IMR-90 (cell line): ENCODE results near the gene ELAVL1. TPM values are rescaled to one million over a fixed set of nuclear protein-coding genes. Genes with fewer than 3 reads are reported as not detected.

Source experiments
- ATAC-seq: fragments of 200-7000 bp; cut with Tn5 transposase; 2 replicates; pipeline ENCODE4 v1.9.1; 2020; ENCODE audit warnings: low read depth, mild to moderate bottlenecking, moderate library complexity
- BruUV-seq: library from RNA; stranded (reverse); fragments of 400-500 nt; replicated peaks from 2 replicates; lab custom pipeline; 2021; lab: Mats Ljungman, UMichigan
- CTCF ChIA-PET: fragments of 300-600 bp; formaldehyde crosslinking; extraction: SDS; loops from one replicate; lab custom pipeline; 2021; ENCODE audit warnings: antibody characterized with exemption; lab: Yijun Ruan, JAX
- POLR2A ChIA-PET: fragments of 300-600 bp; sonication (Branson Sonifier 250); formaldehyde crosslinking; loops from one replicate; lab custom pipeline; 2022; ENCODE audit warnings: antibody characterized with exemption; ENCODE audit not compliant: unreplicated experiment; lab: Charles Lee
- DNase-seq: peaks from one replicate; pipeline ENCODE4 v3.0.0; 2013
- H2AFZ ChIP-seq: replicated peaks from 2 replicates; pipeline ENCODE3; 2013; ENCODE audit warnings: low read length, mild to moderate bottlenecking; ENCODE audit not compliant: poor library complexity
- H2AK5ac ChIP-seq: 2 replicates; pipeline ENCODE4 v1.6.1; 2013; ENCODE audit warnings: low read depth, low read length, inconsistent platforms
- H2AK9ac ChIP-seq: replicated peaks from 2 replicates; pipeline ENCODE3; 2013; ENCODE audit warnings: mild to moderate bottlenecking, low read depth, low read length, moderate library complexity; ENCODE audit not compliant: poor library complexity
- H2BK120ac ChIP-seq: 2 replicates; pipeline ENCODE4 v1.6.1; 2013; ENCODE audit warnings: low read depth, low read length, inconsistent platforms
- H2BK15ac ChIP-seq: 3 replicates; pipeline ENCODE4 v1.6.1; 2013; ENCODE audit warnings: low read depth, low read length, inconsistent platforms
- H2BK20ac ChIP-seq: 2 replicates; pipeline ENCODE4 v1.6.1; 2013; ENCODE audit warnings: low read depth, mild to moderate bottlenecking, inconsistent platforms, low read length, moderate library complexity
- H2BK5ac ChIP-seq: 2 replicates; pipeline ENCODE4 v1.6.1; 2013; ENCODE audit warnings: mild to moderate bottlenecking, low read depth, low read length, inconsistent platforms; ENCODE audit not compliant: poor library complexity, severe bottlenecking
- H3K14ac ChIP-seq: replicated peaks from 2 replicates; pipeline ENCODE4 v1.6.1; 2013; ENCODE audit warnings: low read depth, low read length, inconsistent platforms
- H3K18ac ChIP-seq: 2 replicates; pipeline ENCODE4 v1.6.1; 2013; ENCODE audit warnings: low read depth, low read length, control low read depth
- H3K23ac ChIP-seq: 2 replicates; pipeline ENCODE4 v1.6.1; 2013; ENCODE audit warnings: low read depth, low read length, inconsistent platforms
- H3K27ac ChIP-seq: 2 replicates; pipeline ENCODE4 v1.5.1; 2013; ENCODE audit warnings: mild to moderate bottlenecking, control low read depth, low read length; ENCODE audit not compliant: insufficient read depth
- H3K27me3 ChIP-seq: 2 replicates; pipeline ENCODE4 v1.6.1; 2013; ENCODE audit warnings: low read length; ENCODE audit not compliant: control insufficient read depth, insufficient read depth
- H3K36me3 ChIP-seq: 2 replicates; pipeline ENCODE4 v1.6.1; 2013; ENCODE audit warnings: low read length, mixed read lengths; ENCODE audit not compliant: control insufficient read depth, insufficient read depth
- H3K4ac ChIP-seq: 2 replicates; pipeline ENCODE4 v1.6.1; 2013; ENCODE audit warnings: low read depth, low read length, inconsistent platforms
- H3K4me1 ChIP-seq: 2 replicates; pipeline ENCODE4 v1.6.1; 2013; ENCODE audit warnings: low read length, mixed read lengths; ENCODE audit not compliant: control insufficient read depth, insufficient read depth
- H3K4me2 ChIP-seq: 2 replicates; pipeline ENCODE4 v1.6.1; 2013; ENCODE audit warnings: low read depth, mild to moderate bottlenecking, control low read depth, low read length, moderate library complexity
- H3K4me3 ChIP-seq: 2 replicates; pipeline ENCODE4 v1.5.1; 2013; ENCODE audit warnings: low read depth, mild to moderate bottlenecking, control low read depth, low read length, moderate library complexity; ENCODE audit not compliant: insufficient read depth
- H3K56ac ChIP-seq: 2 replicates; pipeline ENCODE4 v1.6.1; 2013; ENCODE audit warnings: low read length, inconsistent platforms; ENCODE audit not compliant: insufficient read depth; ENCODE audit errors: extremely low read depth
- H3K79me1 ChIP-seq, 2 experiments: 2 replicates each; pipeline ENCODE4 v1.6.1; 2013; ENCODE audit warnings: low read length in 2 of 2, inconsistent platforms in 1 of 2, low read depth in 1 of 2
- H3K9ac ChIP-seq: 2 replicates; pipeline ENCODE4 v1.6.1; 2013; ENCODE audit warnings: low read depth, low read length, control low read depth
- H3K9me1 ChIP-seq: 2 replicates; pipeline ENCODE4 v1.6.1; 2013; ENCODE audit warnings: low read length, inconsistent platforms; ENCODE audit not compliant: insufficient read depth
- H3K9me3 ChIP-seq: 2 replicates; pipeline ENCODE4 v1.6.1; 2013; ENCODE audit warnings: low read length; ENCODE audit not compliant: control insufficient read depth, insufficient read depth
- H4K20me1 ChIP-seq: 2 replicates; pipeline ENCODE4 v1.6.1; 2013; ENCODE audit warnings: low read length, inconsistent platforms; ENCODE audit not compliant: insufficient read depth
- H4K5ac ChIP-seq: 2 replicates; pipeline ENCODE4 v1.6.1; 2013; ENCODE audit warnings: mild to moderate bottlenecking, low read depth, low read length, control low read depth
- H4K8ac ChIP-seq, 2 experiments: 2 replicates each; pipeline ENCODE4 v1.6.1; 2013; ENCODE audit warnings: low read depth in 2 of 2, low read length in 2 of 2, control low read depth in 1 of 2, inconsistent platforms in 1 of 2
- H4K91ac ChIP-seq: 2 replicates; pipeline ENCODE4 v1.6.1; 2013; ENCODE audit warnings: low read depth, low read length, inconsistent platforms; ENCODE audit not compliant: insufficient read depth
- CEBPB ChIP-seq: IDR thresholded peaks from 2 replicates; pipeline ENCODE4 v1.6.1; 2012; ENCODE audit warnings: low read depth, low read length, improper control_type of control experiment
- MAZ ChIP-seq: IDR thresholded peaks from 2 replicates; pipeline ENCODE4 v1.6.1; 2012; ENCODE audit warnings: low read depth, mild to moderate bottlenecking, low read length, improper control_type of control experiment, moderate library complexity, borderline replicate concordance
- POLR2A ChIP-seq: IDR thresholded peaks from 2 replicates; pipeline ENCODE4 v1.6.1; 2012; ENCODE audit warnings: mild to moderate bottlenecking, low read depth, low read length
- RAD21 ChIP-seq: IDR thresholded peaks from 2 replicates; pipeline ENCODE4 v1.6.1; 2012; ENCODE audit warnings: low read length, improper control_type of control experiment
- SMC3 ChIP-seq: fragments of 150-350 bp; IDR thresholded peaks from 2 replicates; pipeline ENCODE4 v1.6.1; 2016; ENCODE audit warnings: low read depth, mild to moderate bottlenecking, antibody characterized with exemption, low read length, moderate library complexity
- WGBS, 2 experiments: methylation state at CpG; one replicate each; pipeline versions ENCODE4 v1.1.5 to v1.1.7; 2013; ENCODE audit warnings: missing lambda C conversion rate in 2 of 2; ENCODE audit not compliant: insufficient read length in 1 of 2; ENCODE audit errors: extremely low coverage in 2 of 2; 5-methylcytosine and 5-hydroxymethylcytosine counted together
- dilution Hi-C: fragments of 300-500 bp; cut with HindIII; formaldehyde crosslinking; loops from one replicate; pipeline ENCODE4 v1.14.3; 2018; ENCODE audit warnings: low sequenced_read_pairs; ENCODE audit not compliant: unreplicated experiment
- in situ Hi-C: fragments of 300-500 bp; cut with MboI; formaldehyde crosslinking; loops from 3 replicates; pipeline ENCODE4 v1.14.3; 2019; ENCODE audit warnings: low sequenced_read_pairs, inconsistent platforms, mixed read lengths
- intact Hi-C: fragments of 100-400 bp; cut with micrococcal nuclease; formaldehyde crosslinking; loops from 2 replicates; pipeline ENCODE4 v1.10.0; 2022
- polyA plus RNA-seq, 3 experiments: library from polyadenylated mRNA; depleted of rRNA; stranded (reverse); fragments of >200 nt; gene quantifications; 2 replicates each; pipeline ENCODE4 v1.2.3, GENCODE V29; 2012; ENCODE audit warnings: low replicate concordance in 1 of 3
- total RNA-seq: library from RNA; depleted of rRNA; stranded (reverse); fragments of >200 nt; gene quantifications from 2 replicates; pipeline ENCODE4 v1.2.3, GENCODE V29; 2012
- TF ChIP-seq, protein P1 (sequence below): conservative IDR thresholded peaks from 2 replicates; pipeline ENCODE4 v1.5.1; 2012; ENCODE audit warnings: mild to moderate bottlenecking, low read depth, low read length, improper control_type of control experiment
- TF ChIP-seq, protein P2 (sequence below): fragments of 150-350 bp; IDR thresholded peaks from 2 replicates; pipeline ENCODE4 v1.6.1; 2016; ENCODE audit warnings: low read depth, mild to moderate bottlenecking, low read length, moderate library complexity, borderline replicate concordance
- TF ChIP-seq, protein P3 (sequence below): fragments of 150-350 bp; IDR thresholded peaks from 2 replicates; pipeline ENCODE4 v1.6.1; 2017; ENCODE audit warnings: mild to moderate bottlenecking, antibody characterized with exemption, low read length, low read depth

The ELAVL1 gene
- total and polyA plus RNA-seq, 2 of the 4 experiments (the other 2 are of a cell fraction) = 55.6 to 59.0 TPM

DNA sequence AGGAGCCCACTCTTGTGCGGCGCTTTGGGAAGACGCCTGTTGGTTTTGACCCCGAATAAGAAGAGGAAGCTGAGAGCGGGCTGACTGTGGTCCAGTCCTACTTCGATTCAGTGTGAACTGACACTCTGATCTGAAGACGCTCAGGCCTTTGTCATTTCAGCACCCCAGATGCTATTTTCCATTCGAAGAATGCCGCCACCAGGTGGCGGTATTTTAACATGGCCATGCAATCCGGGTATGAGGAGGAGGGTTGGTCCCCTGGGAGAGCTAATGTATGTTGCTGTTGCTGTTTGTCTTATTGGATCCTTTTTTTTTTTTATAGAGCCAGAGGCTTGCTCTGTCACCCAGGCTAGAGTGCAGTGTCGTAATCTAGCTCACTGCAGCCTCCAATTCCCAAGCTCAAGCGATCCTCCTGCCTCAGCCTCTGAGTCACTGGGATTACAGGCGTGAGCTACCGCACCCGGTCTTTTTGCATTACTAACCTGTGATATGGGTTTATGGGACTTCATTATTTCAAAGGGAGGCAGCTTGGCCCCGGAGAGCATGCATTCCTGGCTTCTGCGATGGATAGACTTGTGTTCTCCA, 61.2 kb downstream of the ELAVL1 start:
- DNase-seq = peak; percentile 89
- H4K5ac ChIP-seq = no peak overlapping the region
- peaks cover 12% of the 10 kb centered on the region; the same call in 1 of the 2 replicates for H3K36me3 ChIP-seq
- H3K56ac ChIP-seq = no peak overlapping the region
- H3K9me3 ChIP-seq = no peaks in the 10 kb centered on the region
- peaks cover 4% of the 10 kb centered on the region; the same call in 1 of the 2 replicates for H3K9me1 ChIP-seq
- peak overlapping the region; percentile 60 for H2AK9ac ChIP-seq
- no peak overlapping the region for H3K23ac ChIP-seq
- H3K14ac ChIP-seq = 0 out of 2 replicates have a peak overlapping the region, but pooled peaks have one; percentile 4
- ChIA-PET POLR2A (interaction anchor here (0.5 kb wide), 2 partner anchors 309 to 323 kb away, joined by 3 to 4 read pairs; no protein-coding TSS in a partner anchor), CTCF (interaction anchor here (0.6 to 1.9 kb wide), 13 partner anchors 11 to 451 kb away, joined by 3 to 6 read pairs (median 3); partner anchors contain the start of gene ELAVL1)
- TF ChIP-seq POLR2A (peak; percentile 5; the same call in 1 of the 2 replicates), SMC3 (peak; percentile 82), RAD21 (peak; percentile 71), CEBPB (peak; percentile 57), MAZ (peak; percentile 35; the same call in 1 of the 2 replicates)
- TF ChIP-seq, protein P1, sequence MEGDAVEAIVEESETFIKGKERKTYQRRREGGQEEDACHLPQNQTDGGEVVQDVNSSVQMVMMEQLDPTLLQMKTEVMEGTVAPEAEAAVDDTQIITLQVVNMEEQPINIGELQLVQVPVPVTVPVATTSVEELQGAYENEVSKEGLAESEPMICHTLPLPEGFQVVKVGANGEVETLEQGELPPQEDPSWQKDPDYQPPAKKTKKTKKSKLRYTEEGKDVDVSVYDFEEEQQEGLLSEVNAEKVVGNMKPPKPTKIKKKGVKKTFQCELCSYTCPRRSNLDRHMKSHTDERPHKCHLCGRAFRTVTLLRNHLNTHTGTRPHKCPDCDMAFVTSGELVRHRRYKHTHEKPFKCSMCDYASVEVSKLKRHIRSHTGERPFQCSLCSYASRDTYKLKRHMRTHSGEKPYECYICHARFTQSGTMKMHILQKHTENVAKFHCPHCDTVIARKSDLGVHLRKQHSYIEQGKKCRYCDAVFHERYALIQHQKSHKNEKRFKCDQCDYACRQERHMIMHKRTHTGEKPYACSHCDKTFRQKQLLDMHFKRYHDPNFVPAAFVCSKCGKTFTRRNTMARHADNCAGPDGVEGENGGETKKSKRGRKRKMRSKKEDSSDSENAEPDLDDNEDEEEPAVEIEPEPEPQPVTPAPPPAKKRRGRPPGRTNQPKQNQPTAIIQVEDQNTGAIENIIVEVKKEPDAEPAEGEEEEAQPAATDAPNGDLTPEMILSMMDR = peak; percentile 88
- TF ChIP-seq, protein P2, sequence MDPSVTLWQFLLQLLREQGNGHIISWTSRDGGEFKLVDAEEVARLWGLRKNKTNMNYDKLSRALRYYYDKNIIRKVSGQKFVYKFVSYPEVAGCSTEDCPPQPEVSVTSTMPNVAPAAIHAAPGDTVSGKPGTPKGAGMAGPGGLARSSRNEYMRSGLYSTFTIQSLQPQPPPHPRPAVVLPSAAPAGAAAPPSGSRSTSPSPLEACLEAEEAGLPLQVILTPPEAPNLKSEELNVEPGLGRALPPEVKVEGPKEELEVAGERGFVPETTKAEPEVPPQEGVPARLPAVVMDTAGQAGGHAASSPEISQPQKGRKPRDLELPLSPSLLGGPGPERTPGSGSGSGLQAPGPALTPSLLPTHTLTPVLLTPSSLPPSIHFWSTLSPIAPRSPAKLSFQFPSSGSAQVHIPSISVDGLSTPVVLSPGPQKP = no peak
- TF ChIP-seq, protein P3, sequence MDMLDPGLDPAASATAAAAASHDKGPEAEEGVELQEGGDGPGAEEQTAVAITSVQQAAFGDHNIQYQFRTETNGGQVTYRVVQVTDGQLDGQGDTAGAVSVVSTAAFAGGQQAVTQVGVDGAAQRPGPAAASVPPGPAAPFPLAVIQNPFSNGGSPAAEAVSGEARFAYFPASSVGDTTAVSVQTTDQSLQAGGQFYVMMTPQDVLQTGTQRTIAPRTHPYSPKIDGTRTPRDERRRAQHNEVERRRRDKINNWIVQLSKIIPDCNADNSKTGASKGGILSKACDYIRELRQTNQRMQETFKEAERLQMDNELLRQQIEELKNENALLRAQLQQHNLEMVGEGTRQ = no peak
- no peak overlapping the region for H4K91ac ChIP-seq
- in situ Hi-C loops = loop anchor here (5.0 kb wide), 1 partner anchor 308 kb away; no protein-coding TSS in a partner anchor
- H3K27ac ChIP-seq = no peak overlapping the region
- H3K18ac ChIP-seq = no peak overlapping the region
- intact Hi-C loops = loop anchor here (1.0 kb wide), 2 partner anchors 214 to 309 kb away; no protein-coding TSS in a partner anchor
- no peak overlapping the region for H2AK5ac ChIP-seq
- ATAC-seq = peak; percentile 56
- 14% methylated on average over 9 of the region's 18 CpGs; no CpG with 5 or more reads in 1 of the 2 experiments for WGBS, 2 experiments
- no peaks in the 10 kb centered on the region for H3K27me3 ChIP-seq
- H3K4me2 ChIP-seq = peak overlapping the region; percentile 84
- no peak overlapping the region for H2BK15ac ChIP-seq
- no TSS peak for BruUV-seq
- no peaks in the 10 kb centered on the region for H4K20me1 ChIP-seq
- no peaks in the 10 kb centered on the region for H3K4me1 ChIP-seq
- H3K79me1 ChIP-seq = peaks cover 8 to 32% of the 10 kb centered on the region in 2 experiments; a peak in 3 of 4 replicates
- H3K4ac ChIP-seq = no peak overlapping the region
- H2BK5ac ChIP-seq = no peak overlapping the region
- H3K9ac ChIP-seq = no peak overlapping the region
- H2AFZ ChIP-seq = peak overlapping the region; percentile 96
- H2BK20ac ChIP-seq = no peak overlapping the region
- peak overlapping the region; percentile 44 for H3K4me3 ChIP-seq
- no peak overlapping the region for H4K8ac ChIP-seq
- dilution Hi-C loops = no loop called here
- H2BK120ac ChIP-seq = no peak overlapping the region
